OCI-LY3 (cell line): Measurements from ENCODE around the gene CCDC134.

ENCODE experiments used
- CTCF ChIP-seq: fragments of 200-600, 300-600 bp; sonication (generic); IDR thresholded peaks from 2 replicates; pipeline ENCODE4 v1.5.1; 2014; ENCODE audit warnings: antibody characterized with exemption, low read length, low read depth
- EZH2phosphoT487 ChIP-seq: fragments of 200-600 bp; shearing (Covaris generic); IDR thresholded peaks from 2 replicates; pipeline ENCODE4 v1.6.1; 2018; ENCODE audit warnings: antibody characterized with exemption, mixed run types, low read depth

GRCh38 chr22:41825376-41825775, 24.9 kb downstream of the CCDC134 start:
- TF ChIP-seq CTCF (no peak), EZH2phosphoT487 (no peak)
